ENCODE measurements around the gene KRTAP1-1.

Gene KRTAP1-1

GRCh38 chr17:41026715-41027471, 14.4 kb downstream of the KRTAP1-1 start, which contains the start of gene KRTAP1-5:
KRTAP1-5 (minus strand) TSS chr17:41027208; CDS start chr17:41027155, 53 bp downstream.
- TF ChIP-seq, protein P1, sequence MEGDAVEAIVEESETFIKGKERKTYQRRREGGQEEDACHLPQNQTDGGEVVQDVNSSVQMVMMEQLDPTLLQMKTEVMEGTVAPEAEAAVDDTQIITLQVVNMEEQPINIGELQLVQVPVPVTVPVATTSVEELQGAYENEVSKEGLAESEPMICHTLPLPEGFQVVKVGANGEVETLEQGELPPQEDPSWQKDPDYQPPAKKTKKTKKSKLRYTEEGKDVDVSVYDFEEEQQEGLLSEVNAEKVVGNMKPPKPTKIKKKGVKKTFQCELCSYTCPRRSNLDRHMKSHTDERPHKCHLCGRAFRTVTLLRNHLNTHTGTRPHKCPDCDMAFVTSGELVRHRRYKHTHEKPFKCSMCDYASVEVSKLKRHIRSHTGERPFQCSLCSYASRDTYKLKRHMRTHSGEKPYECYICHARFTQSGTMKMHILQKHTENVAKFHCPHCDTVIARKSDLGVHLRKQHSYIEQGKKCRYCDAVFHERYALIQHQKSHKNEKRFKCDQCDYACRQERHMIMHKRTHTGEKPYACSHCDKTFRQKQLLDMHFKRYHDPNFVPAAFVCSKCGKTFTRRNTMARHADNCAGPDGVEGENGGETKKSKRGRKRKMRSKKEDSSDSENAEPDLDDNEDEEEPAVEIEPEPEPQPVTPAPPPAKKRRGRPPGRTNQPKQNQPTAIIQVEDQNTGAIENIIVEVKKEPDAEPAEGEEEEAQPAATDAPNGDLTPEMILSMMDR (IDR thresholded peaks at IDR 0.05; ENCODE audit: low read length, missing control alignments) = no peak
- DNase-seq (ENCODE audit: low read depth) = peak; percentile 28

GRCh38 chr17:41024697-41025096, 16.6 kb downstream of the KRTAP1-1 start:
- no peak for DNase-seq (ENCODE audit: low read depth)
- no peak overlapping the region for H3K4me3 ChIP-seq (replicated peaks; ENCODE audit: low read depth, low read length)
- TF ChIP-seq, protein P1 (IDR thresholded peaks at IDR 0.05; ENCODE audit: low read length, missing control alignments) = no peak

More at GRCh38 chr17:41026715-41027471, 14.4 kb downstream of the KRTAP1-1 start, which contains the start of gene KRTAP1-5:
- no peak within 1 kb of the TSS for H3K4me3 ChIP-seq (replicated peaks; ENCODE audit: low read depth, low read length)

DNA sequence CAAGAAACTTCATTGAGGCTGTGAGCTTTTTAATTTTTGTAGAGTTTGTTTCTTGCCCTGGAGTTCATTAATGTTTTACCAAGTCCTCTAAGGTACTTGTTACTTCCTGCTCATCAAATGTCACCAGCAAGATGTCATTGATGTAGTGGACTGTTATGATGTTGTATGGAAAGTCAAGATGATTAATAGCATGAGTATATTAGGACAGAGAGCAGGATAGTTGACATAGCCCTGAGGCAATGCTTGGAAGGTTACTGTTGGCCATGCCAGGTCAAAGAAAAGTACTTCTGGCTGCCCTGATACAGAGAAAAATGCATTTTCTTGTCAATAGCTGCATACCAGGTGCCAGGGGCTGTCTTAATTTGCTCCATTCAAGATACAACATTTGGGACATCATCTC, 20.9 kb downstream of the KRTAP1-1 start:
- no peak for DNase-seq (ENCODE audit: low read depth)
- TF ChIP-seq, protein P1 (IDR thresholded peaks at IDR 0.05; ENCODE audit: low read length, missing control alignments) = no peak
- H3K4me3 ChIP-seq (replicated peaks; ENCODE audit: low read depth, low read length) = no peak overlapping the region

- no peak for DNase-seq (ENCODE audit: low read depth)
- TF ChIP-seq, protein P1 (IDR thresholded peaks at IDR 0.05; ENCODE audit: low read length, missing control alignments) = no peak
- no peak overlapping the region for H3K4me3 ChIP-seq (replicated peaks; ENCODE audit: low read depth, low read length)
Observed at GRCh38 chr17:41019415-41019814, 21.8 kb downstream of the KRTAP1-1 start.

DNA sequence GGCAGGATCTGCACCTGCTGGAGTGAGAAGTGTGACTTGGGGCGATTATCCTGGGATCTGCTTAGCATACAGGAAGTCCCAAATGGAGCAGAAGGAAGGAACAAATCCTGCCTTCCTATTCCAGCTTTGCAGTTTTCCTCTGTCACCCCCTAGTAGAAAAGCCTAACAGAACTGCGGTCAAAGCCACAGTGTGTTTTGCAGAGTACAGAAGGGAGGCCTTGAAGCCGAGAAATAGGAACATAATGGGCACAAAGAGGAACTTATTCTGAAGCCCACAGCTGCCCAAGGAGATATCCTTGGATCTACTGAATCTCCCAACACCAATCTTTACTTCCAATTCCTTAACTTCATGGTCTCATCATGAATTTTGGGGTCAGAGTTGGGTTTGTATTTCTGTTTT, 22.7 kb downstream of the KRTAP1-1 start:
- no peak overlapping the region for H3K4me3 ChIP-seq (replicated peaks; ENCODE audit: low read depth, low read length)
- TF ChIP-seq, protein P1 (IDR thresholded peaks at IDR 0.05; ENCODE audit: low read length, missing control alignments) = no peak
- no peak for DNase-seq (ENCODE audit: low read depth)

DNA sequence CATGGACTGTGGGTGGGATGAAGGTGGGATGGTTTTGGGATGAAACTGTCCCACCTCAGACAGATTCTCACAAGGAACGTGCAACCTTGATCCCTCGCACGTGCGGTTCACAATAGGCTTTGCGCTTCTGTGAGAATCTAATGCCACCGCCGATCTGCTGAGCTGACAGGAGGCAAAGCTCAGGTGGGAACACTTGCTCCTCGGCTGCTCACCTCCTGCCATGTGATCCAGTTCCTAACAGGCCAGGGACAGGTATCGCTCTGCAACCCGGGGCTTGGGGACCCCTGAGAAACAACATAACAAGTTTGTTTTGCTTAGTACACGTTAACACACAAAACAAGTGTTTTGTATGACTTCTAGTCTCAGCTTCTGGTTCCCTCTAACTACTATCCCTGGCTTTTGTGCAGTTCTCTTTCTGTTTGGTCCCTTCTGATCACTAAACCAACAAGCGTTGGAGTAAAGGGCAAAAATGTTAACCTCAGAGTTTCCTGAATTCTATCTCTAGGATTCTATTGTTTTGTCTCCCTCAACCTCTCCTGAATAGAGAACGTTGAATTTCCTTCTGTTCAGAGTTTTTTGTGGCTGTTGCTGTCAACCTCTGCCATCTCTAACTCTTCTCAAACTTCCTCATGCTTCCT, 24.6 kb downstream of the KRTAP1-1 start:
- no peak for DNase-seq (ENCODE audit: low read depth)
- TF ChIP-seq, protein P1 (IDR thresholded peaks at IDR 0.05; ENCODE audit: low read length, missing control alignments) = no peak

More for the DNA sequence above, 24.6 kb downstream of the KRTAP1-1 start:
- no peak overlapping the region for H3K4me3 ChIP-seq (replicated peaks; ENCODE audit: low read depth, low read length)

Measured in fibroblast of pulmonary artery (primary cell).